Measurements from ENCODE around the gene EIF4H. TPM values are rescaled to one million over a fixed set of nuclear protein-coding genes. Genes with fewer than 3 reads are reported as not detected.

EIF4H gene
- total RNA-seq, 1 donor from 2014 or later = 295 TPM

DNA sequence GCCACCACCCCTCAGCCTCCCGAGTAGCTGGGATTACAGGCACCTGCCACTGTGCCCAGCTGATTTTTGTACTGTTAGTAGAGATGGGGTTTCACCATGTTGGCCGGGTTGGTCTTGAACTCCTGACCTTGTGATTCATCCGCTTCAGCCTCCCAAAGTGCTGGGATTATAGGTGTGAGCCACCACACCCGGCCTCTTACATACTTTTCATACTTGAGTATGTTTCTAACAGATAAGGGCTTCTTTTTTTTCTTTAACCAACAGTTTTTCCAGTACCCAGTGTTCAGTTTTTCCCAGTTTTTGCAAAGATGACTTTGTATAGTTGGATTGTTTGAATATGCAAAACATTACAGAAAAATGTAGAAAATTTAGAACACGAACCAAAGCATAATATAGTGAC, 7.7 kb downstream of the EIF4H start:
- Mint-ChIP-seq H3K27me3 (ENCODE audit: low read depth) (no peaks in the 10 kb centered on the region), H3K27ac (ENCODE audit: unreplicated experiment) (no peak overlapping the region), H3K9me3 (no peaks in the 10 kb centered on the region), H3K36me3 (ENCODE audit: low read depth) (peaks cover 3% of the 10 kb centered on the region), H3K4me1 (peaks cover 22% of the 10 kb centered on the region), H3K4me3 (peak overlapping the region; percentile 31)
- no peak for DNase-seq (ENCODE audit: low read depth, low spot score)
- TF ChIP-seq, protein P1, sequence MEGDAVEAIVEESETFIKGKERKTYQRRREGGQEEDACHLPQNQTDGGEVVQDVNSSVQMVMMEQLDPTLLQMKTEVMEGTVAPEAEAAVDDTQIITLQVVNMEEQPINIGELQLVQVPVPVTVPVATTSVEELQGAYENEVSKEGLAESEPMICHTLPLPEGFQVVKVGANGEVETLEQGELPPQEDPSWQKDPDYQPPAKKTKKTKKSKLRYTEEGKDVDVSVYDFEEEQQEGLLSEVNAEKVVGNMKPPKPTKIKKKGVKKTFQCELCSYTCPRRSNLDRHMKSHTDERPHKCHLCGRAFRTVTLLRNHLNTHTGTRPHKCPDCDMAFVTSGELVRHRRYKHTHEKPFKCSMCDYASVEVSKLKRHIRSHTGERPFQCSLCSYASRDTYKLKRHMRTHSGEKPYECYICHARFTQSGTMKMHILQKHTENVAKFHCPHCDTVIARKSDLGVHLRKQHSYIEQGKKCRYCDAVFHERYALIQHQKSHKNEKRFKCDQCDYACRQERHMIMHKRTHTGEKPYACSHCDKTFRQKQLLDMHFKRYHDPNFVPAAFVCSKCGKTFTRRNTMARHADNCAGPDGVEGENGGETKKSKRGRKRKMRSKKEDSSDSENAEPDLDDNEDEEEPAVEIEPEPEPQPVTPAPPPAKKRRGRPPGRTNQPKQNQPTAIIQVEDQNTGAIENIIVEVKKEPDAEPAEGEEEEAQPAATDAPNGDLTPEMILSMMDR (conservative IDR thresholded peaks at IDR 0.05) = no peak

DNA sequence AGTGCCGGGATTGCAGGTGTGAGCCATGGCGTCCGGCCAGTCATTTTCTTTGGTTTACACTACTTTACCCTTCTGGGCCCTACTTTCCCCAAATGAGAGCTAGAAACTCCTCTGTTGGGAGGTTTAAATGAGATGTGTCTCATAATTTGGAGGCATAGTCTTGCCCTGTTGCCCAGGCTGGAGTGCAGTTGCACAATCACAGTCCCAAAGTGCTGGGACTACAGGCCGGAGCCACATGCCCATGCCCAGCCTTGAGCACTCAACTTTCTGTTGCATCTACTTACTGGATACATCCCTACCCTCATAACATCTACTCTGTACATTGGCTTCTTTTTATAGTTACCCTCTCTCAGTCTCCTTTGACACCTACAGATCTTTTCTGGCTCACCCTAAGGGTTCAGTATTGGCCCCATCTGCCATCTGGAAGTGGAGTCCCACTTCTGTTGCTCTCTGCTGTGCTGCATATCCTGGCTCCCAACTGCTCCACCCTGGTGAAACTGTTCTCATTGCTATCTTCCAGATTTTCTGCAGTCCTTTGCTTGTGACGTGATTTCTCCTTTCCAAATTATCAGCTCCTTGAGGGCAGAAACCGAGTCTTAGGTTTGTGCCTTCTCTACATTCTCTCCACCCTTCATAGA, 8.4 kb downstream of the EIF4H start:
- H3K36me3 Mint-ChIP-seq (ENCODE audit: low read depth) = peaks cover 3% of the 10 kb centered on the region

DNA sequence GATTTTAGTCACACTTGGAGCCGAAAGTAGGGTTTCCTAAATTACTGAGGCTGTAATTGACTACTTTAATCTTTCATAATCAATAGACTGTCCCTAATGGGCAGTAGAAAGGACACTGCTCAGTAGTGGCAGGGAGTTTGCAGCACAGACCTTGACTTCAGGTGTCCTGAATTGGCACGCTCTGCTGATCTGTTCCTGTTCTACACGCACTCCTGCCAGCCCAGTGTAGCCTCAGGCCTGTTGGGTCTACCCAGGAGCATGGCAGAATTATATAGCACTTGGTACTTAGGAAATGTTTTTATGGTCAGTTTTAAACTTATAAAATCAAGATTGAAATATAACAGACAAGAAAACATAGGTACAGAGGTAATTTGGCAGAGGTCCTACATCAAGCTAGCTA, 9.0 kb downstream of the EIF4H start:
- H3K4me1 Mint-ChIP-seq = peaks cover 13% of the 10 kb centered on the region
- TF ChIP-seq, protein P1 (conservative IDR thresholded peaks at IDR 0.05) = no peak
- H3K4me3 Mint-ChIP-seq = no peak overlapping the region
- no peaks in the 10 kb centered on the region for H3K9me3 Mint-ChIP-seq
- no peak for DNase-seq (ENCODE audit: low read depth, low spot score)
- no peaks in the 10 kb centered on the region for H3K27me3 Mint-ChIP-seq (ENCODE audit: low read depth)
- H3K36me3 Mint-ChIP-seq (ENCODE audit: low read depth) = peaks cover 3% of the 10 kb centered on the region
- H3K27ac Mint-ChIP-seq (ENCODE audit: unreplicated experiment) = no peak overlapping the region

More for the DNA sequence above, 8.4 kb downstream of the EIF4H start:
- Mint-ChIP-seq H3K4me1 (peaks cover 18% of the 10 kb centered on the region), H3K27me3 (ENCODE audit: low read depth) (no peaks in the 10 kb centered on the region), H3K4me3 (no peak overlapping the region), H3K9me3 (no peaks in the 10 kb centered on the region), H3K27ac (ENCODE audit: unreplicated experiment) (peak overlapping the region; percentile 38)
- no peak for DNase-seq (ENCODE audit: low read depth, low spot score)
- TF ChIP-seq, protein P1 (conservative IDR thresholded peaks at IDR 0.05) = no peak

DNA sequence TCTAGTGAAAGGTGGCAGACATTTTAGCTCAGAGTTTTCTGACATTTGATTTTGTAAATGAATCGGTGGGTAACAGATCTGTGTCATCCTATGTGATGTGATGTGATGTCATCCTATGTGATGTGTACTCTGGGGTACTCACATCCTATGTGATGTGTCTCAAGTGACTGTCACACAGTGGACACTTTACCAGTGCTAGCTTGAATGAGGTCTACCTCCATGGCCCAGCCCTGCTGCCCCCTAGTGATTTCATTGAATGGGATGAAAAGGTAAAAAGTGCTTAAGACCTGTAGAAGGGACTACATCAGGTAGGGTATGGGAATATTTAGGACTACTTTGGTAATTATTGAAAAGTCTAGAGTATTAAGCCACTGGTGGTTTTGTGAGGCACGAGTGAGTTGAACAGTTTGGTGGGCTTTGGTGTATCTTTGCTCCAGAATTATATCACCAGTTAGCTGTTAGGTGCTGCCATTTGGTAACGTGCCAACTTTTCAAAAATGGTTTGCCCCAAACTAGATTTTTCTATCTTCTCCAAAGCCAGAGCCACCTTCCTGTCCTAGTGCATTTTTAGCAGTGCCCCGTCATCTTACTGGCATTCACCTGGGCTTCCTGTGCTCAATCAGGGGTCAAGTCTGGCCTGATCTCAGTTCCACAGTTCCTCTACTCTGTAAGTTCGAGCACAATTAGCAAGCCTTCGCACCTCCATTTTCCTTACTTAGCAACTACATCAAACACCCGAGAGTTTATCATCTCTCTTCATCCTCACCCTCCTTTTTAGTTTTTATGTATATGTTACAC, 9.7 kb downstream of the EIF4H start:
- TF ChIP-seq, protein P1 (conservative IDR thresholded peaks at IDR 0.05) = peak; percentile 45
- Mint-ChIP-seq H3K4me3 (no peak overlapping the region), H3K4me1 (peaks cover 10% of the 10 kb centered on the region), H3K27me3 (ENCODE audit: low read depth) (no peaks in the 10 kb centered on the region), H3K27ac (ENCODE audit: unreplicated experiment) (no peak overlapping the region), H3K36me3 (ENCODE audit: low read depth) (peaks cover 4% of the 10 kb centered on the region), H3K9me3 (no peaks in the 10 kb centered on the region)
- no peak for DNase-seq (ENCODE audit: low read depth, low spot score)

DNA sequence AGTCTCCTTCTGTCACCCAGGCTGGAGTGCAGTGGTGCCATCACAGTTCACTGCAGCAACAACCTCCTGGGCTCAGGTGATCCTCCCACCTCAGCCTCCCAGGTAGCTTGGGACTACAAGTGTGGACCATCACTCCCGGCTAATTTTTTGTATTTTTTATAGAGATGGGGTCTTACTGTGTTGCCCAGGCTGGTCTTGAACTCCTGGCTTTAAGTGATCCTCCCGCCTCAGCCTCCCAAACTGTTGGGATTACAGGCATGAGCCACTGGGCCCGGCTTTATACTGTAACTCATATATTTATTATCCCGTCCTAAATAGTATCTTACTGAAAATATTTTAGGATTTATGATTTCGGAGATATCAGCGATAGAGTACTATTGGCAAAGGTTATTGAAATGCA, 10.9 kb downstream of the EIF4H start:
- peaks cover 7% of the 10 kb centered on the region for H3K4me1 Mint-ChIP-seq
- TF ChIP-seq, protein P1 (conservative IDR thresholded peaks at IDR 0.05) = no peak
- H3K27me3 Mint-ChIP-seq (ENCODE audit: low read depth) = no peaks in the 10 kb centered on the region
- H3K9me3 Mint-ChIP-seq = no peaks in the 10 kb centered on the region
- peaks cover 3% of the 10 kb centered on the region for H3K36me3 Mint-ChIP-seq (ENCODE audit: low read depth)
- H3K27ac Mint-ChIP-seq (ENCODE audit: unreplicated experiment) = no peak overlapping the region
- H3K4me3 Mint-ChIP-seq = no peak overlapping the region
- no peak for DNase-seq (ENCODE audit: low read depth, low spot score)
